Natural killer cell (primary cell): ENCODE results near the gene GADD45G. TPM values are rescaled to one million over a fixed set of nuclear protein-coding genes. Genes with fewer than 3 reads are reported as not detected.

Source experiments
- ATAC-seq, 3 donors: fragments of 150-1000 bp in 2 of 3; fragments of 200-7000 bp in 1 of 3; cut with Tn5 transposase; 1 replicate in 1 of 3; 2 replicates in 2 of 3; pipeline ENCODE4 v1.10.0; 2021; ENCODE audit warnings: mild to moderate bottlenecking in 2 of 3, moderate library complexity in 2 of 3
- DNase-seq, 2 donors: peaks; one replicate each; pipeline versions ENCODE4 v3.0.0 to v3.0.0-alpha.2; 2013 to 2021; ENCODE audit warnings: mixed read lengths in 1 of 2
- H3K27ac ChIP-seq: one replicate; pipeline ENCODE4 v1.5.1; 2013; ENCODE audit warnings: mild to moderate bottlenecking, low read length
- H3K27me3 ChIP-seq: one replicate; pipeline ENCODE4 v1.6.1; 2013; ENCODE audit warnings: low read length; ENCODE audit not compliant: control insufficient read depth, insufficient read depth
- H3K36me3 ChIP-seq: one replicate; pipeline ENCODE4 v1.6.1; 2013; ENCODE audit warnings: low read length; ENCODE audit not compliant: control insufficient read depth, insufficient read depth
- H3K4me1 ChIP-seq: one replicate; pipeline ENCODE4 v1.6.1; 2013; ENCODE audit warnings: low read length; ENCODE audit not compliant: control insufficient read depth, insufficient read depth
- H3K4me3 ChIP-seq: one replicate; pipeline ENCODE4 v1.5.1; 2013; ENCODE audit warnings: low read length
- H3K9me3 ChIP-seq: one replicate; pipeline ENCODE4 v1.6.1; 2013; ENCODE audit warnings: low read length; ENCODE audit not compliant: control insufficient read depth, insufficient read depth
- H3K27ac Mint-ChIP-seq, 2 donors: one replicate each; pipeline ENCODE4 v1.8.0; 2022; ENCODE audit warnings: mild to moderate bottlenecking in 2 of 2, mixed read lengths in 2 of 2, moderate library complexity in 1 of 2
- H3K27me3 Mint-ChIP-seq, 2 donors: one replicate each; pipeline ENCODE4 v1.8.0; 2022; ENCODE audit warnings: low read depth in 2 of 2, mixed read lengths in 2 of 2
- H3K36me3 Mint-ChIP-seq: one replicate; pipeline ENCODE4 v1.8.0; 2022; ENCODE audit warnings: mixed read lengths
- H3K4me1 Mint-ChIP-seq, 2 donors: one replicate each; pipeline ENCODE4 v1.8.0; 2022; ENCODE audit warnings: mixed read lengths in 2 of 2
- H3K4me3 Mint-ChIP-seq: one replicate; pipeline ENCODE4 v1.8.0; 2022; ENCODE audit warnings: mild to moderate bottlenecking, moderate library complexity, mixed read lengths
- H3K9me3 Mint-ChIP-seq, 2 donors: one replicate each; pipeline ENCODE4 v1.8.0; 2022; ENCODE audit warnings: mixed read lengths in 2 of 2
- WGBS: methylation state at CpG from one replicate; pipeline ENCODE4 v1.1.7; 2013; ENCODE audit warnings: missing lambda C conversion rate; ENCODE audit not compliant: insufficient coverage; 5-methylcytosine and 5-hydroxymethylcytosine counted together
- intact Hi-C: fragments of 100-400 bp; cut with micrococcal nuclease; formaldehyde crosslinking; loops from one replicate; pipeline ENCODE4 v1.14.2; 2022
- total RNA-seq, 4 donors: library from RNA; stranded (reverse); fragments of 120-200 nt in 1 of 4; gene quantifications; one replicate each; pipeline versions ENCODE4 v1.2.3 to v1.2.4, GENCODE V29; 2013 to 2022
- TF ChIP-seq, protein P1 (sequence below): fragments of 200-600 bp; IDR thresholded peaks from one replicate; pipeline ENCODE4 v1.8.0; 2022; ENCODE audit warnings: antibody characterized with exemption

Gene GADD45G
- total RNA-seq, 3 donors from 2014 or later (not counting 1 experiment from before 2014, with no cell fraction given) = 2.6 to 3.2 (median 2.8) TPM

DNA sequence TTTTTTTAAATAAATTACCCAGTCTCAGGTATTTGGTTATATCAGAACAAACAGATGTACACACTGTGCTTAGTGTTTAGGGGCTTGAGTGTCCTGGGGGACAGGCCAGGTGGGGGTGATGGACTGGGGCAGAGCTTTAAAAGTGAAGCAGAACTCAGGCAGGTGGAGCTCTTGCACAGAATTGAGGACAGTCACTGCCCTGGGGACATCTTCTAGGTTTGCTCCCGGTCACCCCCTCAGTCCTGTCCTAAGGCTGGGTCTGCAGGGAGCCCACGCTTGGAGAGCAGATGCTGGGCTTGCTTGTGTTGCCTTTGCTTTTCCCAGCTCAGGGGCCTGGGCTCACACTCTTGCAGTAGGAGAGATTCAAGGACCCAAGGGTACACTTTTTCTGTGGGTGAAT is 10.8 kb downstream of the GADD45G start:
- Mint-ChIP-seq H3K4me1 (no peaks in the 10 kb centered on the region), H3K27me3 (peaks cover 7 to 13% of the 10 kb centered on the region in 2 donors), H3K4me3 (no peak overlapping the region), H3K36me3 (no peaks in the 10 kb centered on the region), H3K9me3 (no peaks in the 10 kb centered on the region), H3K27ac (no peak overlapping the region)
- intact Hi-C loops = no loop called here
- TF ChIP-seq, protein P1, sequence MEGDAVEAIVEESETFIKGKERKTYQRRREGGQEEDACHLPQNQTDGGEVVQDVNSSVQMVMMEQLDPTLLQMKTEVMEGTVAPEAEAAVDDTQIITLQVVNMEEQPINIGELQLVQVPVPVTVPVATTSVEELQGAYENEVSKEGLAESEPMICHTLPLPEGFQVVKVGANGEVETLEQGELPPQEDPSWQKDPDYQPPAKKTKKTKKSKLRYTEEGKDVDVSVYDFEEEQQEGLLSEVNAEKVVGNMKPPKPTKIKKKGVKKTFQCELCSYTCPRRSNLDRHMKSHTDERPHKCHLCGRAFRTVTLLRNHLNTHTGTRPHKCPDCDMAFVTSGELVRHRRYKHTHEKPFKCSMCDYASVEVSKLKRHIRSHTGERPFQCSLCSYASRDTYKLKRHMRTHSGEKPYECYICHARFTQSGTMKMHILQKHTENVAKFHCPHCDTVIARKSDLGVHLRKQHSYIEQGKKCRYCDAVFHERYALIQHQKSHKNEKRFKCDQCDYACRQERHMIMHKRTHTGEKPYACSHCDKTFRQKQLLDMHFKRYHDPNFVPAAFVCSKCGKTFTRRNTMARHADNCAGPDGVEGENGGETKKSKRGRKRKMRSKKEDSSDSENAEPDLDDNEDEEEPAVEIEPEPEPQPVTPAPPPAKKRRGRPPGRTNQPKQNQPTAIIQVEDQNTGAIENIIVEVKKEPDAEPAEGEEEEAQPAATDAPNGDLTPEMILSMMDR = no peak
- H3K4me1 ChIP-seq = no peaks in the 10 kb centered on the region
- H3K36me3 ChIP-seq = no peaks in the 10 kb centered on the region
- no peak overlapping the region for H3K27ac ChIP-seq
- no peaks in the 10 kb centered on the region for H3K9me3 ChIP-seq
- 89% methylated on average over 2 of the region's 2 CpGs for WGBS
- DNase-seq (no peak), ATAC-seq (no peak)
- H3K4me3 ChIP-seq = no peak overlapping the region
- no peaks in the 10 kb centered on the region for H3K27me3 ChIP-seq

DNA sequence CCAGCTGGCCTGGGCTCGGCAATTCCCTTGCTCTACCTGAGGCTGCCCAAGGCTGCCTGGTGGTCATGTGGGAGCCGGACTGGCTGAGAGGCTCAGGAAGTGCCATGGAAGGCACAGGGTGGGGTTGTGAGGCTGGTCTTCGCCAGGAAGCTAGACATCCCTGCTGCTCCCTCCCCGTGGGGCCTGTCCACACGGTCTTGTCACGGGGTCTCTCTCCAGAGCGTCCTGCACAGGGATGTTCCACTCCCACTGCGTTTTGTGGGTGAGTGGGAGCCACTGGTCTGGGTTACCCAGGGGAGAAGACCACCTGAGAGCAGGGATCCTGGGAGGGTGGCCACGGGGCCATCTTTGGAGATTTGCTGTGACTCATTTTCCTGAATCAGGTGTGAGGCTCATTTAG is 11.6 kb downstream of the GADD45G start:
- 92% methylated on average over 9 of the region's 9 CpGs for WGBS
- intact Hi-C loops = no loop called here
- no peak for ATAC-seq

DNA sequence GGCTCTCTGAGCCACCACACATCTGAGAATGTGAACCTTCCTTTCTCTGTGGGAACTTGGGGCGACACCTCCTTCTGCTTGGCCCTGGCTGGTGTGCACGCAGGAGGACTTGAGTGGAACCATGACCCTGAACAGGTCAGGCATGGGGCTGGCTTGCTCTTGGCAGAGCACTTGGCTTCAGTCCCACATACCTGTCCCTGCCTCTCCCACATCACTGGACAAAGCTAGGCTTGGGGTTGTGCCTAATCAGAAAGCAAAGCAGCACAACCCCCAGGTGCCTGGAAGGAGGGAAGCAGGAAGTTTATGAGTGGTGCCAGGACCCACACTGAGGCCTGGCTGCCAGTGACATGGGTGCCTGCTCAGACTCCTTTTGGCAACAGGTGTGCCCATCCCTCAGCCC is 13.2 kb downstream of the GADD45G start:
- Histone ChIP-seq H3K27me3 (no peaks in the 10 kb centered on the region), H3K27ac (no peak overlapping the region), H3K4me1 (no peaks in the 10 kb centered on the region), H3K4me3 (no peak overlapping the region), H3K36me3 (no peaks in the 10 kb centered on the region), H3K9me3 (no peaks in the 10 kb centered on the region)
- WGBS = 86% methylated on average over 2 of the region's 2 CpGs
- intact Hi-C loops = no loop called here
- TF ChIP-seq, protein P1 = no peak
- no peaks in the 10 kb centered on the region for H3K27me3 Mint-ChIP-seq
- H3K27ac Mint-ChIP-seq = no peak overlapping the region
- ATAC-seq (no peak), DNase-seq (no peak)
- no peaks in the 10 kb centered on the region for H3K36me3 Mint-ChIP-seq
- H3K9me3 Mint-ChIP-seq = no peaks in the 10 kb centered on the region
- no peak overlapping the region for H3K4me3 Mint-ChIP-seq
- no peaks in the 10 kb centered on the region for H3K4me1 Mint-ChIP-seq

More for the DNA sequence above, 11.6 kb downstream of the GADD45G start:
- Mint-ChIP-seq H3K27me3 (peaks cover 0 to 8% of the 10 kb centered on the region in 2 donors), H3K4me3 (no peak overlapping the region), H3K27ac (no peak overlapping the region), H3K4me1 (no peaks in the 10 kb centered on the region), H3K36me3 (no peaks in the 10 kb centered on the region), H3K9me3 (no peaks in the 10 kb centered on the region)
- no peaks in the 10 kb centered on the region for H3K9me3 ChIP-seq
- H3K4me1 ChIP-seq = no peaks in the 10 kb centered on the region
- H3K27ac ChIP-seq = no peak overlapping the region
- H3K4me3 ChIP-seq = no peak overlapping the region
- no peak for DNase-seq
- no peaks in the 10 kb centered on the region for H3K27me3 ChIP-seq
- H3K36me3 ChIP-seq = no peaks in the 10 kb centered on the region
- TF ChIP-seq, protein P1 = no peak

DNA sequence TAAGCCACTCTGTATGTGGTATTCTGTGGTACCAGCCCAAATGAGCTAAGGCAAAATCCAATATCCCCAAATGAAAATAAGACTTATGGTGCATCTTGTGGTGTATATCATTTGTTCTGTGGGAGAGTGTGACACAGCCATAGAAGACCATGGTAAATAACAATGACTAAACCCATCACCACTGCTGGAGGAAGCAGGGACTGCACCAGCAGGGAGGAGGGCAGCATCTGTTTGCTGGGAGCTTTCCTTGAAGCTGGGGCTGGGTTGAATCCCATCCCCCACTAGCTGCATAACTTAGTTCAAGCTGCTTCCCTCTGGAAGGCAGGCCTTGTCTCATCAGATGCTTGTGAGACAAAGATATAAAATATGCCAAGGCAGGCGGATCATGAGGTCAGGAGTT is 14.2 kb downstream of the GADD45G start:
- H3K36me3 Mint-ChIP-seq = no peaks in the 10 kb centered on the region
- WGBS = 100% methylated on average over 1 of the region's 1 CpG
- no peaks in the 10 kb centered on the region for H3K27me3 ChIP-seq

More for the DNA sequence above, 14.2 kb downstream of the GADD45G start:
- ATAC-seq (no peak), DNase-seq (no peak)
- Histone ChIP-seq H3K36me3 (no peaks in the 10 kb centered on the region), H3K27ac (no peak overlapping the region), H3K4me3 (no peak overlapping the region), H3K4me1 (no peaks in the 10 kb centered on the region), H3K9me3 (no peaks in the 10 kb centered on the region)
- intact Hi-C loops = no loop called here
- Mint-ChIP-seq H3K4me3 (no peak overlapping the region), H3K27ac (no peak overlapping the region), H3K4me1 (no peaks in the 10 kb centered on the region), H3K9me3 (no peaks in the 10 kb centered on the region), H3K27me3 (peaks cover under 1 to 5% of the 10 kb centered on the region in 2 donors)
- TF ChIP-seq, protein P1 = no peak
